K562 (cell line): ENCODE results near the gene APEX1.

ENCODE experiments used
- BHLHE40 ChIP-seq: IDR thresholded peaks from 2 replicates; pipeline ENCODE4 v1.6.1; 2011; ENCODE audit warnings: low read length, improper control_type of control experiment
- HOXB6 ChIP-seq: fragments of 250-450 bp; sonication (Bioruptor Pico); IDR thresholded peaks from 2 replicates; pipeline ENCODE4 v1.5.1; 2022; ENCODE audit warnings: mild to moderate bottlenecking, borderline replicate concordance
- RFX7 ChIP-seq: fragments of 250-450 bp; sonication (Bioruptor Pico); IDR thresholded peaks from 2 replicates; pipeline ENCODE4 v1.5.1; 2021; ENCODE audit warnings: mild to moderate bottlenecking
- SREBF2 ChIP-seq: sonication (generic); formaldehyde crosslinking; IDR thresholded peaks from 2 replicates; pipeline ENCODE4 v1.4.0; 2020; ENCODE audit warnings: mild to moderate bottlenecking, missing genetic modification reagents
- TBP ChIP-seq: optimal IDR thresholded peaks from 2 replicates; pipeline ENCODE3; 2011; ENCODE audit warnings: low read depth, low read length, improper control_type of control experiment

- no peak for TF ChIP-seq HOXB6
- TF ChIP-seq TBP = no peak
- no peak for TF ChIP-seq RFX7 (CRISPR knock-in tag)
- TF ChIP-seq SREBF2 = no peak
- TF ChIP-seq BHLHE40 = no peak
Observed at GRCh38 chr14:20501346-20501745, 46.3 kb downstream of the APEX1 start.
